ENCODE data around the gene SLC39A2.

The SLC39A2 gene

DNA sequence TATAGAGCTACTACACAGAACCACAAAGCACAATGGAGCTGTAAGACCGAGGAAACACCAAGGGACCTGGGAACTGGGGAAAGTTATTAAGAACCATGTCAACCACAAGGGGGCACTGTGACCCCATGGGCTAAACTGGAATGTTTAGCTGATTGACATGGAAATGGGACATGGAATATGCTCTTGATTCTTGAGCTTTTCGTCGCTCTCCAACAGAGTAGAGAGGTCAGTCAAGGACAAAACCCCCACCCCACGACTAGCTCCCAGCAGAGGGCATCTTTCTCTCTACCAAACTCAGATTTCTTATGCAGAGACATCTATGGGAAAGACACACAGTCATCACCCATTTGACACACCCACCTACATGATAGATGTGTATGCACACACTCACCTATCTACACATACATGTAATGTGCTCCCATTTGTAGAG, 15.7 kb downstream of the SLC39A2 start:
- DNase-seq (ENCODE audit: low read depth) = peak; percentile 79
- TF ChIP-seq, protein P1, sequence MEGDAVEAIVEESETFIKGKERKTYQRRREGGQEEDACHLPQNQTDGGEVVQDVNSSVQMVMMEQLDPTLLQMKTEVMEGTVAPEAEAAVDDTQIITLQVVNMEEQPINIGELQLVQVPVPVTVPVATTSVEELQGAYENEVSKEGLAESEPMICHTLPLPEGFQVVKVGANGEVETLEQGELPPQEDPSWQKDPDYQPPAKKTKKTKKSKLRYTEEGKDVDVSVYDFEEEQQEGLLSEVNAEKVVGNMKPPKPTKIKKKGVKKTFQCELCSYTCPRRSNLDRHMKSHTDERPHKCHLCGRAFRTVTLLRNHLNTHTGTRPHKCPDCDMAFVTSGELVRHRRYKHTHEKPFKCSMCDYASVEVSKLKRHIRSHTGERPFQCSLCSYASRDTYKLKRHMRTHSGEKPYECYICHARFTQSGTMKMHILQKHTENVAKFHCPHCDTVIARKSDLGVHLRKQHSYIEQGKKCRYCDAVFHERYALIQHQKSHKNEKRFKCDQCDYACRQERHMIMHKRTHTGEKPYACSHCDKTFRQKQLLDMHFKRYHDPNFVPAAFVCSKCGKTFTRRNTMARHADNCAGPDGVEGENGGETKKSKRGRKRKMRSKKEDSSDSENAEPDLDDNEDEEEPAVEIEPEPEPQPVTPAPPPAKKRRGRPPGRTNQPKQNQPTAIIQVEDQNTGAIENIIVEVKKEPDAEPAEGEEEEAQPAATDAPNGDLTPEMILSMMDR (IDR thresholded peaks at IDR 0.05; ENCODE audit: insufficient read depth, low read depth, low read length, missing control alignments) = peak; percentile 85
- H3K4me3 ChIP-seq (ENCODE audit: low read depth, low read length) = no peak overlapping the region

DNA sequence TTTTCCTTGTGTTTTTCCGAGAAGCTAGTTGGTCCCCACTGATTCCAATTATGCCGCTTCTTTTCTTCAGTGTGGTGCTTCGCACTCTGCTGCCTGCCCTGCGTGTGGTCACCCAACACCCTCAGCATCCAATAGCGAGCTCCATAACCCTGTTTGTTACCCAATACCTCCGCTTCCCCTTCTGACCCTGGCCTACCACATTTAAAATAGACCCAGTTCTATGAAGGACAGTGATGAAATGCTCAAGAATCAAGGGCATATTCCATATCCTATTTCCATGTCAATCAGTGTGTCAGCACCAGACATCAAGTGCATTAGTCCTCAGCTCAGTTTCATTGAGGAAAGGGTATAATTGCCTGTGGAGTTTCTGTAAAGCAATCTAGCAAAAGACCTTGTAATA, 16.2 kb downstream of the SLC39A2 start:
- TF ChIP-seq, protein P1 (IDR thresholded peaks at IDR 0.05; ENCODE audit: insufficient read depth, low read depth, low read length, missing control alignments) = no peak
- H3K4me3 ChIP-seq (ENCODE audit: low read depth, low read length) = no peak overlapping the region
- DNase-seq (ENCODE audit: low read depth) = no peak

DNA sequence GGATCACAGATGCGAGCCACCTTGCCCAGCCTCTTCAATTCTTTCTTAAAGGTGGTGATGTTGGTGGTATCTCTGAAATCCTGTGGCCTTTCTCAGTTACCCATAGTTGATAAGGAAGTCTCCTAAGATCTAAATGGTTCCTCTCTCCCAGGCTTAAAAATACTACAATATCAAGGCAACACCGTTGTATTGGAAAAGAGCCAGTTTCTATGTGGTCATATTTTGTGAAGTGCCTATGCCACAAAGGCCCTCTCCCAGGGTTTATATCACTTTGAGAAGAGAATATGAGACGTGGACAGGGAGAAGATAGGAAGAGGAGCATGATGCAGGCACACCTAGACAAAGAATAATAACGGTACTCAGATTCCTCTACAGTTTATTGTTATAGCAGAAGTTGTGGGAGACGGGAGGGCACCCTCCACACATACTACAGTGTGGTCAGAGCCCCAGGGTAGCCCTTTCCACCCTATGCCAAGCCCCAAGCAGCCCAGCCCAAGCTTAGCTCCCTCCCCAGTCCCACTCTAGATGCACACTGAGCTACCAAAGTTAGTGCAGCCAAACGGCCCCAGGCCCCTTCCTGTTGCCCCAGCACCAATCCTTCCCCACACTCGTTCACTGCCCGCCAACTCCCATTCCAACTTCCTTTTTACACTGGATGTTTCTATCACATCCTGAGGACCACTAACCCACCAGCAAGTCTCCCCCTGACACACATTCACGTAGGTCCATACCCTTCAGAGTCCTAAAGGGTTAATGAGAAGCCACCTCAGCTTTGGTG, 17.5 kb downstream of the SLC39A2 start:
- TF ChIP-seq, protein P1 (IDR thresholded peaks at IDR 0.05; ENCODE audit: insufficient read depth, low read depth, low read length, missing control alignments) = no peak
- no peak for DNase-seq (ENCODE audit: low read depth)
- H3K4me3 ChIP-seq (ENCODE audit: low read depth, low read length) = no peak overlapping the region

DNA sequence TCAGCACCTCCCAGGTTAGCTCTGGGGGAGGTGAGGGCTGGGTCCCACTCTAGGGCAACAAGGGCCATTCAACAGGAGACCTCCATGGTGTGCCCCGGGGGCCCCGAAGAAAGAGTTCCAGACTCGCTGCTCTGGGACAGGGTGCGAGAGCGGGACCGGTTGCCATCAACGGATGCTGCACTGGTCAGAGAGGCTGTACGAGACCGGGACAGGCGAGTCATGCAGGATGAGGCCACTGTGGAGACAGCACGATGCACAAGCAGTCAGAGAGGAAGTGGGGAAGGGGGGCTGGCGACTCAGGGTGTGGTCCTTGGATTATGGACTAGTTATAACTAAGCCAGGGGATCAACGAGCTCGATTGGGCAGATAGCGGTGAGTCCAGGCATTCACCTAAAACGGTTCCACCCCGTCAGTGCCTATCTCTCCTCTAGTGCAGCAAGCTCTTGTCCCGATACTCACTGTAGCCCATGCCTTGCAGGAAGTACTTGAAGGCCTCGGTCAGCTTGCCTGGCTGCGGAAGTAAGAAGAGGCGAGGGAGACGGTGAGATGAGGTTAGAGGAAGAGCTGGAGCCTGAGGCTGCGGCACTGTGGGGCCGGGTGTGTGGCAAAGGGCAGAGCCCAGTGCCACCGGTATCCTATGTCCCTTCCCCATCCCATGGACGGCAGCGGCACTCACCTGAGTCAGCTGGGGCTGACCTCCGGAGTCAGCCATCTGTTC, 18.6 kb downstream of the SLC39A2 start:
- H3K4me3 ChIP-seq (ENCODE audit: low read depth, low read length) = no peak overlapping the region
- TF ChIP-seq, protein P1 (IDR thresholded peaks at IDR 0.05; ENCODE audit: insufficient read depth, low read depth, low read length, missing control alignments) = no peak
- no peak for DNase-seq (ENCODE audit: low read depth)

DNA sequence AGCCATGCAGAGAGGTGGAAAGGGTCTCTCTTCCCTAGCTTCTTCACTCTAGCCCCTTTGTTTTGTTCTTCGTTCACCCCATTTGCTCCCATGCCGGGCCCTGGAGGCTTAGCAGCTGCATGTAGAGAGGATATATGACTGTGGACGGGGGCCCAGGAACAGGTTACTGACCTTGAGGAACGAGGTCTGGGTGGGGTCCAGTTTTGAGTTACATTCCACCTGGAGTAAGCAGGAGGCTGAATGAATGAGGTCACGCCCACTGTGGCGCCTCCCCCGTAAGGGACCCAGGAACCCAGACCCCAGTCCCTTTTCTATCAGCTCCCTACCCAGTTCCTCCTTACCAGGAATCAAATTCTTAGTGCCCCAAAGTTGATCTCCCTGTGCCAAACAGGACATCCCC, 19.2 kb downstream of the SLC39A2 start:
- DNase-seq (ENCODE audit: low read depth) = no peak
- no peak overlapping the region for H3K4me3 ChIP-seq (ENCODE audit: low read depth, low read length)
- TF ChIP-seq, protein P1 (IDR thresholded peaks at IDR 0.05; ENCODE audit: insufficient read depth, low read depth, low read length, missing control alignments) = no peak

DNA sequence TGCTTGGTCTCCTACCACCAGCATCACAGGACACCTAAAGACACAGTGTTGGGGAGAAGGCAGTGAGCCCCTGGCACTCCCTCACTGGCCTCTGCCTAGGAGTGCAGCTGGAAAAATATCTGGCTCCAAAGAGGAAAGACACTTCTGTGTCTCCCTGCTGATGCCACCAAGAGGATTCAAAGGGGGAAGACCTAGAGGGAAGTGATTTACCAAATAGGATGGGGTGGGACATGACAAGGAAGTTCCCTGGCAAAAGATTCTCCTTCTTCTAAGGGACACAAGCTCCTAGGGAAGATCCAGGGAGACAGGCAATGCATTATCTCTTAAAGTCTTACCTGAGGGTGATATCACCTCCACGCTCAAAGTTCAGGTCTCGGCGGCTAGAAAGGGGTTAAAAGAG, 19.7 kb downstream of the SLC39A2 start:
- TF ChIP-seq, protein P1 (IDR thresholded peaks at IDR 0.05; ENCODE audit: insufficient read depth, low read depth, low read length, missing control alignments) = no peak
- DNase-seq (ENCODE audit: low read depth) = no peak

More for the DNA sequence above, 19.7 kb downstream of the SLC39A2 start:
- H3K4me3 ChIP-seq (ENCODE audit: low read depth, low read length) = no peak overlapping the region

Data from GM12865 (cell line).